Parietal lobe (tissue), 1 donor: ENCODE measurements around the gene ADAM8. TPM values are rescaled to one million over a fixed set of nuclear protein-coding genes. Genes with fewer than 3 reads are reported as not detected.

ENCODE experiments used
- total RNA-seq: library from RNA; depleted of rRNA; stranded (reverse); fragments of >200 nt; gene quantifications from one replicate; pipeline ENCODE4 v1.2.3, GENCODE V29; 2014

ADAM8 gene
- total RNA-seq = 2.8 TPM

GRCh38 chr10:133276435-133277201, at the start of gene ADAM8:
Gene ADAM8, minus strand, starts transcription at chr10:133276868. Its CDS starts 51 bp downstream, at chr10:133276817.

GRCh38 chr10:133308421-133309099, 31.9 kb upstream of the ADAM8 start, which contains the start of the genes TUBGCP2 and ZNF511:
Gene TUBGCP2, minus strand, starts transcription at chr10:133308872. Its CDS starts 5,931 bp downstream, at chr10:133302941.
Gene ZNF511, plus strand, starts transcription at chr10:133308914. Its CDS starts 30 bp downstream, at chr10:133308944.

GRCh38 chr10:133237588-133238465, 38.8 kb downstream of the ADAM8 start, which contains the start of gene VENTX:
Gene VENTX, plus strand, starts transcription at chr10:133237855. Its CDS starts 60 bp downstream, at chr10:133237915.

GRCh38 chr10:133230044-133230361, 46.7 kb downstream of the ADAM8 start, which contains the start of gene UTF1:
Gene UTF1, plus strand, starts transcription at chr10:133230217. Its CDS starts 72 bp downstream, at chr10:133230289.

Other genes with a start within 250 kb of the ADAM8 start
- gene ADGRA1, start 188.9 kb downstream of the ADAM8 start, total RNA-seq = 5.3 TPM
- 12.2 TPM for gene KNDC1, start 116.6 kb downstream of the ADAM8 start, total RNA-seq
- not detected for gene UTF1, start 46.7 kb downstream of the ADAM8 start, total RNA-seq
- not detected for gene VENTX, start 39.0 kb downstream of the ADAM8 start, total RNA-seq
- gene TUBGCP2, start 32.0 kb upstream of the ADAM8 start, total RNA-seq = 58.2 TPM
- 7.2 TPM for gene ZNF511, start 32.0 kb upstream of the ADAM8 start, total RNA-seq
- gene CALY, start 60.0 kb upstream of the ADAM8 start, total RNA-seq = 13.5 TPM
- not detected for gene PRAP1, start 70.5 kb upstream of the ADAM8 start, total RNA-seq
- 11.9 TPM for gene FUOM, start 81.2 kb upstream of the ADAM8 start, total RNA-seq
- gene ECHS1, start 96.5 kb upstream of the ADAM8 start, total RNA-seq = 31.9 TPM
- 13.8 TPM for gene PAOX, start 102.4 kb upstream of the ADAM8 start, total RNA-seq
- 36.3 TPM for gene MTG1, start 117.3 kb upstream of the ADAM8 start, total RNA-seq
- 13.1 TPM for gene SPRN, start 147.8 kb upstream of the ADAM8 start, total RNA-seq
- 2.8 TPM for gene SCART1, start 177.1 kb upstream of the ADAM8 start, total RNA-seq